Astrocyte of the cerebellum (primary cell): Measurements from ENCODE around the gene BOD1.

ENCODE experiments used
- DNase-seq: peaks from one replicate; pipeline ENCODE4 v3.0.0-alpha.2; 2011; ENCODE audit warnings: low read depth
- H3K4me3 ChIP-seq: 2 replicates; pipeline ENCODE4 v1.5.1; 2011; ENCODE audit warnings: mild to moderate bottlenecking, low read depth, low read length, moderate library complexity
- CTCF ChIP-seq: IDR thresholded peaks from 2 replicates; pipeline ENCODE4 v1.5.1; 2012; ENCODE audit warnings: low read length, low read depth, moderate library complexity, mild to moderate bottlenecking; ENCODE audit errors: missing control alignments
- in situ Hi-C: cut with HindIII; loops from 2 replicates; pipeline ENCODE4 v1.10.0; 2017; ENCODE audit warnings: low sequenced_read_pairs

Gene BOD1

GRCh38 chr5:173567548-173567947 lies 48.9 kb downstream of the BOD1 start:
- in situ Hi-C loops: no loop called here
- no peak overlapping the region for H3K4me3 ChIP-seq
- DNase-seq: no peak
- TF ChIP-seq CTCF: no peak

GRCh38 chr5:173565491-173566072 lies 50.9 kb downstream of the BOD1 start:
- DNase-seq: no peak
- no peak overlapping the region for H3K4me3 ChIP-seq
- TF ChIP-seq CTCF: no peak
- in situ Hi-C loops: no loop called here

GRCh38 chr5:173564106-173564505 lies 52.3 kb downstream of the BOD1 start:
- TF ChIP-seq CTCF: no peak
- H3K4me3 ChIP-seq: no peak overlapping the region
- DNase-seq: no peak
- in situ Hi-C loops: no loop called here

GRCh38 chr5:173563246-173563645 lies 53.2 kb downstream of the BOD1 start:
- H3K4me3 ChIP-seq: no peak overlapping the region
- no peak for TF ChIP-seq CTCF
- no peak for DNase-seq
- in situ Hi-C loops: no loop called here

- H3K4me3 ChIP-seq: no peak overlapping the region
- no peak for DNase-seq
- in situ Hi-C loops: no loop called here
- TF ChIP-seq CTCF: no peak
Observed at GRCh38 chr5:173562451-173562850, 54.0 kb downstream of the BOD1 start.
